ENCODE data around the gene KRT13. TPM values are rescaled to one million over a fixed set of nuclear protein-coding genes. Genes with fewer than 3 reads are reported as not detected.

Gene KRT13
- total and polyA plus RNA-seq, 12 donors, result 0.54 to 20.0 (median 3.5) TPM; not detected in 7

DNA sequence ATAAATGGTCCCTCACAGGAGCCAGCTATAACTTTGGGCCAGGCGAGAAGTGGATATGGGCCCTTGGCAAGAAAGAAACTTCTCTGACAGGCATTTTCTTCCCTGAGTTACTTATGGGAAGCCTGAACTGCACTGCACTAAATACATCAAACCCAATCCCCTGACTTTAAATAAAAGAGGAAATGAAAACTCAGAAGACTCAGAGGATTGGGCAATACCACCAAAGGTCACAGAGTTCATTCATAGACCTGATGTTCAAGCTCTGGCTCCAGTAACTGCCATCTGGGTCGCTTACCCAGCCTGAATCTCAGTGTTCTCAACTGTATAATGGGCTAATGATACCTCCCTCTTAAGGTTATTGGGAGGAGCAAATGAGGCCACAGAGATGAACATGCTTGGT lies 25.3 kb downstream of the KRT13 start:
- Histone ChIP-seq H3K9me3 (replicated peaks in 1 of 3) (no peaks in the 10 kb centered on the region), H3K36me3 (replicated peaks in 1 of 2) (no peaks in the 10 kb centered on the region), H3K4me1 (replicated peaks in 1 of 2) (no peaks in the 10 kb centered on the region), H3K27ac (no peak overlapping the region), H3K4me3 (no peak overlapping the region), H3K27me3 (no peaks in the 10 kb centered on the region)
- 55 to 71% (median 63%) methylated on average over 2 of the region's 2 CpGs for WGBS, 4 donors
- TF ChIP-seq, protein P1, sequence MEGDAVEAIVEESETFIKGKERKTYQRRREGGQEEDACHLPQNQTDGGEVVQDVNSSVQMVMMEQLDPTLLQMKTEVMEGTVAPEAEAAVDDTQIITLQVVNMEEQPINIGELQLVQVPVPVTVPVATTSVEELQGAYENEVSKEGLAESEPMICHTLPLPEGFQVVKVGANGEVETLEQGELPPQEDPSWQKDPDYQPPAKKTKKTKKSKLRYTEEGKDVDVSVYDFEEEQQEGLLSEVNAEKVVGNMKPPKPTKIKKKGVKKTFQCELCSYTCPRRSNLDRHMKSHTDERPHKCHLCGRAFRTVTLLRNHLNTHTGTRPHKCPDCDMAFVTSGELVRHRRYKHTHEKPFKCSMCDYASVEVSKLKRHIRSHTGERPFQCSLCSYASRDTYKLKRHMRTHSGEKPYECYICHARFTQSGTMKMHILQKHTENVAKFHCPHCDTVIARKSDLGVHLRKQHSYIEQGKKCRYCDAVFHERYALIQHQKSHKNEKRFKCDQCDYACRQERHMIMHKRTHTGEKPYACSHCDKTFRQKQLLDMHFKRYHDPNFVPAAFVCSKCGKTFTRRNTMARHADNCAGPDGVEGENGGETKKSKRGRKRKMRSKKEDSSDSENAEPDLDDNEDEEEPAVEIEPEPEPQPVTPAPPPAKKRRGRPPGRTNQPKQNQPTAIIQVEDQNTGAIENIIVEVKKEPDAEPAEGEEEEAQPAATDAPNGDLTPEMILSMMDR (IDR thresholded peaks at IDR 0.05), result no peak
- TF ChIP-seq POLR2A (IDR thresholded peaks at IDR 0.05), result no peak
- DNase-seq, result no peak
- intact Hi-C loops (cut with DNase I), result no loop called here

DNA sequence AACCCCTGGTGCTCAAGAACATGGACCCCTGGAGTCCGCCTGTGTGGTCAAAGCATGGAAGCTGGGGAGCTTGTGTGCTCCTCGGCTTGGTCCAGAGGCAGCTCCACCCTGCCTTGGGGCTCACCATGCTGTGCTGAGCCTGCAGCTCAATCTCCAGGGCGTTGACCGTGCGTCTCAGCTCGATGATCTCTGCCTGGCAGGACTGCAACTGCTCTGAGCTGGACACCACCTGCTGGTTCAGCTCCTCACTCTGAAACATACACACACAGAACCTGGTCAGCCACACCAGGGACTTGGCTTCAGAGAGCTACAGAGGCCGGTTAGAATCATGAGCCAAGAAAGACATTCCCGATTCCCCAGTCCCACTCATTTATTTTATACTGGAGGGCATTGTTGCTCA lies 27.2 kb downstream of the KRT13 start:
- Histone ChIP-seq H3K27me3 (no peaks in the 10 kb centered on the region), H3K9me3 (replicated peaks in 1 of 3) (no peaks in the 10 kb centered on the region), H3K4me3 (no peak overlapping the region), H3K36me3 (replicated peaks in 1 of 2) (no peaks in the 10 kb centered on the region), H3K27ac (no peak overlapping the region), H3K4me1 (replicated peaks in 1 of 2) (no peaks in the 10 kb centered on the region)
- WGBS, 4 donors, result 88 to 89% (median 89%) methylated on average over 3 to 8 of the region's 8 CpGs
- intact Hi-C loops (cut with DNase I), result no loop called here
- DNase-seq, result no peak
- TF ChIP-seq POLR2A (IDR thresholded peaks at IDR 0.05), result no peak
- TF ChIP-seq, protein P1 (IDR thresholded peaks at IDR 0.05), result no peak

DNA sequence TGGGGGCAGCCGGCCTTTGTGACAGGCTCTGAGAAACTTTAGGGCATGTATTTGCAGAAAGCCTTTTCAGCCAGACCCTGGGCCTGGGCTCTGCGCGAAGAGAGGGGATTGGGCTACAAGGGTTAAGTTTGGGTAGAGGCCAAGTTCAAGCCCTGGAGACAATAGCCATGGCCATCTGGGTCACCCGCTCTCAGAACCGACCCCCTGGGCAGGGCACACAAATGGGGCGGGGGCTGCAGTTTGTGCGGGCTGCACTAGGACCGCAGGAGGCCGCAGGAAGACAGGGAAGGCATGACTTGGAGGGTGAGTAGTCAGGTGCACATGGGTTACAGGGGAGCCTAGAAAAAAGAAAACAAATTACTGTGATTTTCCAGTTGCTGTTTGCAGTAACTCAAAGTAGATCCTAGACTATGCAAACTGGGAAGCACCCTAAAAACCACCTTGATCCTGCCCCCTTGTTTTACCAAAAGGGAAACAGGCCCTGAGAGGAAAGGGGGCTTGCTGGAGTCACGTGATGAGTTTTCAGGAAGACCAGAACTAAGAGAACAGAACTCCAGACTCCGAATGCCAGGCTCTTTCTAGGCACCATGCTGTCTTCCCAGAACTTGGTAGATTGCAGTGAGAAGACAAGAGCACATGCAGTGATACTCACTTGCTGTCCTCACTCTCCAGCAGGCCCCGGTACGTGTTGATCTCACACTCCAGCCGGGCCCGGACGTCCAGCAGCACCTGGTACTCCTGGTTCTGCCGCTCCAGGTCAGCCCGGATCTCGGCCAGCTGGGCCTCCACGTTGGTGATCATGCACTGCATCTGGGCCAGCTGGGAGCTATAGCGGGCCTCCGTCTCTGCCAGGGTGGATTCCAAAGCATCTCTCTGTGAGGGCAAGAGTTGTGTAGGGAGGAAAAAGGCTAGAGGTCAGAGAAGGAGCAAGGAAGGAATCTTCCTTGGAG lies 28.3 kb downstream of the KRT13 start:
- Histone ChIP-seq H3K27me3 (no peaks in the 10 kb centered on the region), H3K27ac (no peak overlapping the region), H3K9me3 (replicated peaks in 1 of 3) (no peaks in the 10 kb centered on the region), H3K4me1 (replicated peaks in 1 of 2) (no peaks in the 10 kb centered on the region), H3K4me3 (no peak overlapping the region), H3K36me3 (replicated peaks in 1 of 2) (no peaks in the 10 kb centered on the region)
- DNase-seq, result no peak
- TF ChIP-seq, protein P1 (IDR thresholded peaks at IDR 0.05), result no peak
- no peak for TF ChIP-seq POLR2A (IDR thresholded peaks at IDR 0.05)
- WGBS, 4 donors, result 73 to 87% (median 85%) methylated on average over 14 to 22 of the region's 22 CpGs
- intact Hi-C loops (cut with DNase I), result no loop called here

DNA sequence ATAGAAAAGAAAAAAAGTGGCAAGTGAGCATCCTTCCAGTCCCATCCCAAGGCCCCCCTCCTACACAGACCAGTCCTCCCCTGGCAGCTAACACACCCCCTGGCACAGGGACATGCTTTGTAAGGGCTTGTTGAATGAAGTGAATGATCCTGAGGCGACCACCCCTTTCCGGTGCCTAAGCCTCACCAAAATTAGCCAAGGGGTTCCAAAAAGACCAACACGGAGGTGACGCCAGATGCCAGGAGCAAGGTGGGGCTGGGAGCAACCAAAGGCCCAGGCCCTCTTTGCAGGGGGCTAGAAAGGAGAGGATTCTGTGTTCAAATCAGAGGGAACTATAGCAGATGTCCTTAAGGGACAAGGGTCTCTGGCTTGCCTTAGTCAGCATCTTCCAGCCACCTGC lies 30.0 kb downstream of the KRT13 start:
- TF ChIP-seq POLR2A (IDR thresholded peaks at IDR 0.05), result no peak
- TF ChIP-seq, protein P1 (IDR thresholded peaks at IDR 0.05), result no peak
- Histone ChIP-seq H3K27ac (no peak overlapping the region), H3K9me3 (replicated peaks in 1 of 3) (no peaks in the 10 kb centered on the region), H3K36me3 (replicated peaks in 1 of 2) (no peaks in the 10 kb centered on the region), H3K27me3 (no peaks in the 10 kb centered on the region), H3K4me3 (no peak overlapping the region), H3K4me1 (replicated peaks in 1 of 2) (no peaks in the 10 kb centered on the region)
- 86 to 94% (median 91%) methylated on average over 2 to 4 of the region's 4 CpGs for WGBS, 4 donors
- DNase-seq, result no peak
- intact Hi-C loops (cut with DNase I), result no loop called here
